ENCODE measurements around the gene MITD1.

The MITD1 gene

DNA sequence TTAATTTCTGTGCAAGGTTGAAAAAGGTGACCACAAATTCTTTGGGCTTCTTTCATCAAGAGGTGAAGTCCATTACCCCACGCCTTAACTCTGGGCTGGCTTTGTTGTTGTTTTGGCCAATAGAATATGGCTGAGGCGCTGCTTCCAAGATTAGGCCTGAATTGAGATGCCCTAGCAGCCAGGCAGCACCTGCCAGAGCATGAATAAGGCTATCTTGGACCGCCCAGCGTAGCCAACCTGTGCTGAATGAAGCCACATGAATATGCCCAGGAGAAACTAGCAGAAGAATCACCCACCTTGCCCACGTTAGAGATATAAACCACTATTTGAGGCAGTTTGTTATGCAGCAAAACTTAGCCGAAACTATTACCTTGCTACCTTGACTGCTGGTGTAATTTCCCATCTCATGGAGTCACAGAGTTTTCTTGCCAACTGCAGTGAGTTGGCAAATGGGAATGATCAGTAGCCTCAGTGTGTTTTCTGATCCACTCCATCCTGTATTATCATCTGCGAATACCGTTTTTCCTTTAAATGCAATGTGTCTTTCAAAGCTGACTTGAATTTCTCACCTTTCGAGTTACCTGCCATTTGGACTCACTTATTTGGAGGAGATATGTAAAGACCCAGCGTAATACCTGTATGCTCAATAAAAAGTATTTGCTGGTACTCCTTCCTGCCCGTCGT is 26.8 kb downstream of the MITD1 start:
- TF ChIP-seq, protein P1, sequence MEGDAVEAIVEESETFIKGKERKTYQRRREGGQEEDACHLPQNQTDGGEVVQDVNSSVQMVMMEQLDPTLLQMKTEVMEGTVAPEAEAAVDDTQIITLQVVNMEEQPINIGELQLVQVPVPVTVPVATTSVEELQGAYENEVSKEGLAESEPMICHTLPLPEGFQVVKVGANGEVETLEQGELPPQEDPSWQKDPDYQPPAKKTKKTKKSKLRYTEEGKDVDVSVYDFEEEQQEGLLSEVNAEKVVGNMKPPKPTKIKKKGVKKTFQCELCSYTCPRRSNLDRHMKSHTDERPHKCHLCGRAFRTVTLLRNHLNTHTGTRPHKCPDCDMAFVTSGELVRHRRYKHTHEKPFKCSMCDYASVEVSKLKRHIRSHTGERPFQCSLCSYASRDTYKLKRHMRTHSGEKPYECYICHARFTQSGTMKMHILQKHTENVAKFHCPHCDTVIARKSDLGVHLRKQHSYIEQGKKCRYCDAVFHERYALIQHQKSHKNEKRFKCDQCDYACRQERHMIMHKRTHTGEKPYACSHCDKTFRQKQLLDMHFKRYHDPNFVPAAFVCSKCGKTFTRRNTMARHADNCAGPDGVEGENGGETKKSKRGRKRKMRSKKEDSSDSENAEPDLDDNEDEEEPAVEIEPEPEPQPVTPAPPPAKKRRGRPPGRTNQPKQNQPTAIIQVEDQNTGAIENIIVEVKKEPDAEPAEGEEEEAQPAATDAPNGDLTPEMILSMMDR (conservative IDR thresholded peaks at IDR 0.05) = no peak
- H3K27ac ChIP-seq = peak overlapping the region; percentile 84

DNA sequence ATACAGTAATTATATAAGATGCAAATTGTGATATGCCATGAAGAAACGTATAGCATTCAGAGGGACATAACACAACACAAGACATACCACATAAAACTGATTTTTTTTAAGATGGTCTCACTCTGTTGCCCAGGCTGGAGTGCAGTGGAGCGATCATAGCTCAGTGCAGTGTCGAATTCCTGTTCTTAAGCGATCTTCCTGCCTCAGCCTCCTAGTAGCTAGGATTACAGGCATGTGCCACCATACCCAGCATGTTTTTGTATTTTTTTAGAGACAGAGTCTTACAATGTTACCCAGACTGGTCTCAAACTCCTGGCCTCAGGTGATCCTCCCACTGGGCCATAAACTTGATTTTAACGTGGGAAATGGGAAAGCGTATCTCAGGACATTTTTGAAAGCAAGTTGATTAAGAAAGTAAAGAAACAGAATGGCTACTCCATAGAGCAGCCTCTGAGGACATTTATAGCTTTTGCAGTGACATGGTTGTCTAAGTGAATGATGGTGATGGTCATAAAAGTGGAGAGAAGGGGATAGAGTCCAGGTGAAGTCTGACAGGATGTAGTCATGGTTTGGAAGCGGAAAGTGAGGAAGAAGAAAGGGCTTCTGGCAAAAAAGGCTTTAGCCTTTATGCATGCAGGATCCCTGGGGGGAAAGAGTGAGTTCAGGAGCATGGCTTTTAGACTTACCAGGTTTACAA is 28.5 kb downstream of the MITD1 start:
- H3K27ac ChIP-seq = no peak overlapping the region
- no peak for TF ChIP-seq ZFX (IDR thresholded peaks at IDR 0.05)
- TF ChIP-seq, protein P1 (conservative IDR thresholded peaks at IDR 0.05) = no peak

- TF ChIP-seq, protein P1 (conservative IDR thresholded peaks at IDR 0.05) = no peak
- no peak for TF ChIP-seq ZFX (IDR thresholded peaks at IDR 0.05)
- H3K27ac ChIP-seq = no peak overlapping the region
These were observed 30.2 kb downstream of the MITD1 start for GRCh38 chr2:99150706-99151105.

GRCh38 chr2:99141110-99142108 is 39.4 kb downstream of the MITD1 start, which contains the start of gene C2orf15:
TSS of gene C2orf15 (plus strand) at chr2:99141707. CDS start at chr2:99150559, 8,852 bp downstream.
- peak within 1 kb of the TSS; percentile 79 for H3K27ac ChIP-seq
- TF ChIP-seq, protein P1 (conservative IDR thresholded peaks at IDR 0.05) = no peak
- TF ChIP-seq ZFX (IDR thresholded peaks at IDR 0.05) = 0 out of 2 replicates have a peak, but pooled peaks have one; percentile 20

GRCh38 chr2:99140860-99141109 is 40.1 kb downstream of the MITD1 start:
- H3K27ac ChIP-seq = peak overlapping the region; percentile 79
- TF ChIP-seq ZFX (IDR thresholded peaks at IDR 0.05) = no peak
- TF ChIP-seq, protein P1 (conservative IDR thresholded peaks at IDR 0.05) = no peak

- TF ChIP-seq, protein P1 (conservative IDR thresholded peaks at IDR 0.05) = no peak
- TF ChIP-seq ZFX (IDR thresholded peaks at IDR 0.05) = no peak
- H3K27ac ChIP-seq = peak overlapping the region; percentile 79
These were observed 40.6 kb downstream of the MITD1 start for GRCh38 chr2:99140056-99140859.

All from C4-2B (cell line).